Measurements from ENCODE around the gene KDM4C.

The KDM4C gene

DNA sequence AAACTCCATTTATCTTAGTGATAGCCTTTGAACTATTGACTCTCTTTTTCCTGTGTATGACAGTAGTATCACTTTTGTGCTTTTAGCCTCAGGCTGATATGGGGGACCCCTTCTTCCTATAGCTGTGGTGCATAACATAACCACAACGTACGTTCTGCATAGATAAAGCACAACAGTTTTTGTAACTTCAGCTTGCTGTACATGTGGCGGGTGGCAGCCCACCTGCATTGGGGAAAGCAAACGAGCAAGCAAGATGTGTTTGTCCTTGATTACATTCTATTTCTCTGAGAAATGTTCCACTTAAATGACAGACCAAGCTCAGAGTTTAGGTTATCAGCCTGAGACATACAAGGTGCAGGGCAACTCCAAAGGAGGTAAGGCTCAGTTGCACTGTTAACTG lies 309.4 kb downstream of the KDM4C start:
- DNase-seq: no peak

DNA sequence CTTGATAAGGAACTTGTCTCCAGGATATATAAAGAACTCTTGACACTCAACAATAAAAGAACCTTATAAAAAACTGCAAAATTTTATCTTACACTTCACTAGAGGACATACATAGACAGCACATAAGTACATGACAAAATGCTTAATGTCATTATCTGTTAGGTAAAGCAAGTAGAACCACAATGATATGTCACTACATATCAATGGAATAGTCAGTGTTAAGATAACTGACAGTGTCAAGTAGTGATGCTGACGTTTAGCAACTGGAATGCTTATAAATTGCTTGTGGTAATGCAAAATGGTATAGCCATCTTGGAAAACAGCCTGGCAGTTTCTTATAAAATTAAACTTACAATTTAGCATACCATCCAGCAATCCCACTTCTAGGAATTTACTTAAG lies 314.1 kb downstream of the KDM4C start:
- DNase-seq: no peak

DNA sequence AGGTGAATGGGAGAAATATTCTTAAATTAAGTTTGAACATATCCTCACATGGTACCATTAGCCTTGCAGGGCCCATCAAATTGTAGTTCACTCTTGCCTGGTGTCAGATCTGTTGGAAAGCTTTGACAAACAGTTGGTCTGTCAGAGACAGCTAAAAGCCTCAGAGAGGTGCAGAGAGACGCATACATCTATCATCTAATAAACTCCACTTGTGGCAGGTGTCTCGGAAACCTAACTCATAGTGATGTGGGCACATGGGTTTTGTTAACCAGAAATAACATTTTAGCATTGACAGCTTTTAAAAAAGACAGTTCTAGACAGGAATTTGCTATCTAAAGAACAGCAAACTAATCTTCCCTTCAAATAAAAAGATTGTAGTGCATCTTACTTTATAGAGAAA lies 315.9 kb downstream of the KDM4C start:
- no peak for DNase-seq

DNA sequence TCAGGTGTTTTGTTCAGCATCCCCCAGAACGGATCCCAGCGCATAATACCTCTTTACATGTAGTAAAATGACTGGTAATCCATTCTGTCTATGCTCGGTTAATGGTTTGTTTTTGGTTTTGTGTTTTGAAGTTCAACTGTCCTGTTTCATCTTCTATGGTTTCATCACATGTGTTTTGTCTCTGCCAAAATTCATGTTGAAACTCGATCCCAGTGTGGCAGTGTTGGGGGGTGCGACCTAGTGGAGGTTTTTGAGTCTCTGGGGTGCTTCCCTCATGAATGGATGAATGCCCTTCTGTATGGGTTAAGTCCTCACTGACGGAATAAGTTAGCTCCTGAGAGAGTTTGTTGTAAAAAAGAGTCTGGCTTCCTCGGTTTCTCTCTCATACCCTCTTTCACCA lies 317.4 kb downstream of the KDM4C start:
- DNase-seq: no peak

DNA sequence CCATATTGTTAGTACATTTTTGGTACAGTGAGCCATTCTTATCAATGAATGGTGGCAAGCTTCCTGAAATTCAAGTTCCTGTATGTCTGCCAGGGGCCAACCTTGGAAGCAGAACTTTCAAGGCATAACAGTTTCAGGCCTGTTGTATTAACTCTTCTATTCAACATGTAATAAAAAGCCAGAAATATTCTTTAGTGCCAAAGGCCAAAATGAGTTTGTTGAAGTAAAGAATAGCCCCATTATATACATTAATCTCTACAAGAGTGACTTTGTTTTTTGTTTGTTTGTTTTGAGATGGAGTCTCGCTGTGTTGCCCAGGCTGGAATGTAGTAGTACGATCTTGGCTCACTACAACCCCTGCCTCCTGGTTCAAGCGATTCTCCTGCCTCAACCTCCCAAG lies 321.3 kb downstream of the KDM4C start:
- no peak for DNase-seq

DNA sequence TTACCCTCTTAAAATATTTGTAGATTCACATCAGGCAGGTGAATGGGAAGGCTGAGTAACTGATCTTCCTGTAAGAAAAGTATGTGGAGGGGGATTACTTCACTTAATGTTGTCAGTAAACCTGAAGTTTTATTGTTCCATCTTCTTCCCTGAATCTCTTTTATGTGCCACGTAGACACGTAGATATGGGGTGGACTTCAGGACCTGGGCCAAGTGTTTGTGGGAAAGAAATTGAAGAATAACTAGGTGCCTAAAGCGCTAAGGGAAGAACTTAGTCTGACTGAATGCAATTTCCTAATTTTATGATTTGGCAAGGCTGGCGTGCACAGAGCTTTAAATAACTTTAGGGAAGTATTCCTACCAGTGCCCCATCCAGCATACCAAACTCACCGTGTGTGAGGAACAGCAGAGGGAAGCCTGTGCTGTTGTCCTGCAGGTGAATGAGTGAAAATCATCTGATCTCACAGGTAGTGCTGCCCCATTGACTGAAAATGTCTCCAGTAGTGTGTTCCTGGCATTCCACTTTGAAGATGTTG lies 323.4 kb downstream of the KDM4C start:
- no peak for DNase-seq

DNA sequence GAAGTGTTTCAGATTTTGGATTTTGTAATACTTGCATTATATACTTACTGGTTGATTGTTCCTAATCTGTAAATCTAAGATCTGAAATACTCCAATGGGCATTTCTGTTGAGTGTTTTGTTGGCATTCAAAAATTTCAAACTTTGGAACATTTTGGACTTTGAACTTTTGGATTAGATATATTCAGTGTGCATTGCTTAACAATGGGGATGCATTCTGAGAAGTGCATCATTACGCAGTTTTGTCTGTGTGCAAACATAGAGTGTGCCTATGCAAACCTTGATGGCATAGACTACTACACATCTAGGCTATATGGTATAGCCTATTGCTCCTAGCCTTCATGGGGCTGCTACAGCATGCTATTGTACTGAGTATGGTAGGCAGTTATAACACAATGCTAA lies 325.4 kb downstream of the KDM4C start:
- DNase-seq: no peak

DNA sequence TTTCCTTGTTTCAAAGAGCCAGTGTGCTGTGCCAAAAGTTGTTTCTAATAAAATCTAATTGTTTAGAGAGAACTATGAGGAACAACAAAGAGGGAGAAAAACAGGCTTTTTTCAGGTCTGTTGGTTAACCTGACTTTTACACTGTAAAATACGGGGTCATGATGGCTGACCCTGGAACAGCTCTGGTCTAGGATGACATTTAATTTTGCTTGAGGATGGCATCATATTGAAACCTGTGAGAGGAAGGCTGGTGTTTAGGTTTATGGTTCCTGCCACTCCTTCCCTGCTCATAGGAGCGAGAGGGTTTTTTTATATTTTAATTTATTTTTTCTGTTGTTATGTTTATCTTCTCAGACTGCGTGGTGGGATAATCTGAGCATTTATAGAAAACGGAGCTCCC lies 327.6 kb downstream of the KDM4C start:
- DNase-seq: no peak

DNA sequence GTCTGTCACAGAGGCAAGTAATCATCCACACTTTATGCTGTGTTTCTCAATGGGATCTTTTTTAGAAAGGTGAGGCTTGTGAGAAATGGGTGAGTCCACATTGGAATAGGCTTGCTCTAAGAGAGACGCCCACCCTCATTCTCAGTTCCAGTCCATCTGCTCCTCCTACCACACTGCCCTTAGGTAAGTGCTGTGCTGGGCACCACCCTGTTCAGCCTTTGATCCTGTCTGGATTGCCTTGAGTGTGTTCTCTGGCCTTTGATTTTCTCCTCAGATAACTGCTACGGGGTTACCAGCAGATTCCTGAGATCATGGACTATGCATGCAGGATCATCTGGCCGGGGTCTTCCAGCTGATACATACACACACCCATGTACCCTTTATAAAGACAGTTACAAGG lies 328.6 kb downstream of the KDM4C start:
- DNase-seq: no peak

DNA sequence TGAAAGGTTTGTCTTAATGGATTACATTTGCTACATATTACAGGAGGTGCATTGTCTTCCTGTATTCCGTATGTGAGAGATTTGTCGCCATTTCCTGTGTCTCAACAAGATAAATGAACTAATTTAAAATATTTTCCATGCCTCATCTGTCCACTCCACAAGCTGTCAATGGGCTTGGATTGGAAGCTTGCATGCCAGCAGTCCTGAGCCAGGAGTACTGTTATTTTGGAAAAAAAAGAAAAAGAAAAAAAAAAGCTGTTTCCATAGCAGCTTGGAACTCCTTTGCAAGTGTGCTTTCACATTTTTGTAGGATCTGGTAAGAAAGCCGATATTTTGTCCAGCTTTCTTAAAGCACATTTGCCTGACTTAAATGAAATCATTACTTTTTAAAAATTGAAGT lies 330.8 kb downstream of the KDM4C start:
- no peak for DNase-seq

DNA sequence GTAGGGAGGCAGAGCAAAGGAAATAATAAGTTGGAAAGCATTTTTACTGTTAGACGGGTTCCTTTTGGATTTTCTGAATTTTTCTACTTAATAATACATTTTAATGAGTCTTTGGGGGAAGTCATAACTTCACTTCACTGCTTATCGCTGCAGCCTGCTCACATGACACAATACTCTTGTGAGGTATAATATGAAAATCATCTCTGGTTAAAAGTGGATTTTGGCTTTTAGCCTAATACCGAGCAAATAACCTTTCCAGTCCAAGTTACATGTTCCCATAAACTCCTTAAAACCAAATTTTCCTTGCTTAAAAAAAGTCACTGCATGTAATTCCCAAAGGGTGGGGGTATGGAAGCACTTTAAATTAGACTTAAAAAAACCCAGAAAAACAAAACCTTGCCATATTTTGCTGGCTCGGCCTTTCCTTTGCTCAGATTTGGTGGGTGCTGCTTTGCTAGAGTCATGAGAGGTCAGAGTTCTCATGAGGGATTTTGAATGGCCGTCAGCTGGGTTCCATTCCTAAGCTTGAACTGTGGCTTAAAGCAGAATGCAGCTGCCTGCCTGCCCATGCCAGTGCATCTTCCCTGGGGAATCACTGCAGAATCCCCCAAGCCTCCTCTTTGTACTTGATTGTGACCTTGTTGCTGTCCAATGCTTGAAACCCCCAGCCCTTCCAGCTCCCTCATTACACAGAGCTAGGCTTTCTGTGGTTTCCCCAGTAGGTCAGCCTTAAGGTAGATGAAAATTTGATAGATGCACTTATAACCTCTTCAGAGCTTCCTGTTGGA lies 331.8 kb downstream of the KDM4C start:
- DNase-seq: no peak

DNA sequence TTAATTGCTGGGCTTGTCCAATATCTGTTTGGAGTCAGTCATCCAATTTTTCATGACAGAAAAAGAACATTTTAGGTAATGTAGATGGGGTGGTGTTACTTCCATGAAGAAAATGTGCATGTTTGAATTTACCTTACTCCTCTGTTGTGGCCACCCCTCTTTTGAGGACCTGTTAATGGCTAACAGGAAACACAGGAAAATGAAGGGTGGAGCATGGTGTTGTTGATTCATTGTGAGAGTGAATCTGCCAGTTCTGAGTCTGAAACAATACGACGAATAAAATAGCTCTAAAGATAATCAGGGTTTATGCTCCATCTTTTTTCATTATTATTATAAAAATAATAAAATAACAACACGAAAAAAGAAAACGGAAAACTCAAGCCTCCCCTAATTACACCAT lies 335.3 kb downstream of the KDM4C start:
- no peak for DNase-seq

DNA sequence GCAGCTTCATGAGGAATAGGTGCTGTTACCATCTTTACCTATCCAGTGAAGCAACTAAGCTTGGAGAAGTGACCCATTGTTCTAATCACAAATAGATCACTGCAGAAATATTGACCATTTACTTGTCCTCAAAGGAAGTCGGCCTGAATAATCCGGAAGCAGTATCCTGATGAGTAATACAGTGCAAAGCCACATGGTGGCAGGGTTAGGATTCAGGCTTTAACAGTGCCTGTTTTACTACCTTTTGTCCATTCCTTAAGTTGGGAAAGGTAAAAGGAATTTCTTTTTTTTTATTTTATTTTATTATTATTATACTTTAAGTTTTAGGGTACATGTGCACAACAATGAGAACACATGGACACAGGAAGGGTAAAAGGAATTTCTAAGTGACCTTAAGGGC lies 336.3 kb downstream of the KDM4C start:
- DNase-seq: no peak

DNA sequence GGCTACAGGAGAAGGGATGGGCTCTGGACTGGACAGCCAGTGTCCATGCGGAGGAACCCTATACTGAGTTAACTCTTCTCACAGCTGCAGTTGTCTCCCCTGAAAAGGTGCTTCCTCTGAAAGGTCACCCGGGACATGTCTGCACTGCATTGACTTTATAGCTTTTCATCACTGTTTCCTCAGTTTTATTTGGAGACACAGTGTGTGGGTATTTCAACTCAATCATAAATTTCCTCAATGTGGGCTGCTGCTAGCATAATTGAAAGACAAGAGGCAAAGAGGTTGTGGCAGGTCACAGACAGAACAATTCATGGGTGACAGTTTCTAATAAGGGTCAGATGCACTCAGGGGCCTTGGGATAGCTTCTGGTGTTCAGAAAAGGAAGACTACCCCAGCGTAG lies 336.8 kb downstream of the KDM4C start:
- DNase-seq: no peak

DNA sequence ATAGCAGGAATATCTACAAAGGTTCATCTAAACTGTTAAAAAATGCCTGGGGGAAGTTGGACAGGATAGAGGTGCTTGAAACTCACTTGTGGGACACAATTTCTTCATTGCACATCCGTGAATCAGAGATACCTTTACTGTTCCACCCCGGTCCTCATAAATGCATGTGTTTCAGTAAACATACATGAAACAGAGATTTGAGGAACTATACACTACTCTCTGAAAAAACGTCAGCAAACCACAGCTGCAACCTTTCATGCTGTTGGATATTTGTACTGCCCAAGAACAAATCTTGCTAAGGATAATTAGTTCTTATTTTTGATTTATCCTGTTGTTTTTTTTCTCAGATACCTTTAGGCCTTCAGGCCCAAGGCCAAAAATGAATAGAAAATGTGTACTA lies 337.3 kb downstream of the KDM4C start:
- no peak for DNase-seq

DNA sequence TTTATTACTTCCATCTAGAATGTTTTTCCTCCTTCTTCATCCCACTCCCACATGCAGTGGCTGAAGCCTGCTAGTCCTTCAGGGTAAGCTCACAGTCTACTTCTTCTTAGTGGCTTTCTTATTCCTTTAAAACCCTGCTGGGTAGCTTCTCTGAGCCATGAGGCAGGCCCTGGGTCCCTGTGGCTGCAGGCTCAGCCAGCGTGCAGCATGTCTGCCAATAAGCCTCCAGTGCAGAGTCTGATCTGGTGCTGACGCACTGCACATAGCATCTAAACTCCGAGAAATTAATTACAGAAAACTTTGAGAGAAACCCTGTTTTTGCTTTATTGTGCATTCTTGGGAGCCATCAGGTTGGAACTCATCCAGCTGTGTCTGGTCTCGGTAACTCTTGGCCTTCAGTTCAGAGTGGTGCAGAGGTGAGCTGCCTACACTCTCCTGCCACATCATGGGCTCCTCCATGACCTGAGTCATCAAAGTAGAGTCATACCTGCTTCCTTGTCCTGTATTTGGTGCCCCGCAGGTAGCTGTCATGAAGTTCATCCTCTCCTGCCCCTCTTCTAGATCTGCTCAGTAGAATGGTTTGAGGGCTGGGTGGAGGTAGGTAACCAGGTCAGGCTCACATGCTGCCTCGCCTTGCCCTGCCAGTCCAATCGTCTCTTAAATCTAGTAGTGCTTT lies 339.4 kb downstream of the KDM4C start:
- no peak for DNase-seq

DNA sequence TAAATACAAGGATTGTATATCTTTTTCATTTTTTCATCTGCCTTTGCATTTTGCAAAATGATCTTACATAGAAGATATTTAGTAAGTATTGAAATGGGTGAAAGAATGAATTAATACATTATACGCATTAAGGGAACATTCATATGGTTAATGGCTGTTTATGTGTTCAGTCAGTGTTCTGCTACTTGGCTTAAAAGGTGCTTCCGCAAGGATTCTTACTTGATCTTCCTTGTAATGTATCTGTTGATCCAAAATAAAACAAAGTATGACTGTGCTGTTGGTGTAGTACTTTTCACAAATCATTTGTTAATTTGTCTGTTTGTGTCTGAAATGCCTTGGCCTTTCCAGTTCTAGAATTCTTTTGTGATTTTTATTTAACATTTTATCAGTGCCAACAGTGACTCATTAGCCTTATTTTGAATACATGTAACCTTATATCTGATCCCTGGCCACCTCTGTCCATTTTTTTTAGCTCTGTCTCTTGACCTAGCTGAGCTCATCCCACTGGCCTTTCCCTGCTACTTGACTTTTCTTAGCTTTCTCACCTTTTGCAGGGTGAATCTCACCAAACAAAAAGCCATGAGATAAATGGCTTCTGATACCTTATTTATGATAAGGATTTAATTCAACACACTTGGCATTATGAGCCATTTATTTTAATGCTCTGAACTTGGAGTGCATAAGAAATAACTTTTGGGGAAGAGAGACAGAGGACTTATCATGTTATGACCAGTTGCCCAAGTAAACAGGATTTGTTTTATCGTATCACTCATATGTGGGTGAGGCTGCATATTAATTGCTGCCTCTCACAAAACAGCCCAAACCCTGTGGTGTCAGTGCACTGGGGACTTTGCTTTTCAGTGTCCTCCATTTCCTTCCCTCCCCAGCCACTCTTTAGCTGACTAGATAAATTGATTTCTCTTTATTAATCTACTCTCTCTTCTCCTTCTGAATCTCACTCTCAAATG lies 340.3 kb downstream of the KDM4C start:
- no peak for DNase-seq

DNA sequence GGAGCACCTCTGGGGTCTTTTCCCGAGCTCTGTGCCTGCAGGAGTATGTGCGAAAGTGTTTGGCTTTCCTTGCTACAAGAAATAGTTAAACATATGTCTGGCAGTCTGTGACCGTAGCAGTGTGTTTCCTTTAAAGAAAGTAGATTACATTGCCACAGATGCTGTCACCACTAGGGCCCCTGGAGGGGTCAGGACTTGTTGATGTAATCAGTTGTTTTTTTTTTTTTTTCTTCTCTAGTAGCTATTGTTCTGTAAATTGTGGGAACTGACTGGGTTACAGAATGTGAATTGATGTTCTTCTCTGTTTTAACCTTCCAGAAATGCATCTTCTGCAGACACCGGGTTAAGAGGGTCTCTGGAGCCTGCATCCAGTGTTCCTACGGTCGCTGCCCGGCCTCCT lies 345.6 kb downstream of the KDM4C start:
- DNase-seq: no peak

DNA sequence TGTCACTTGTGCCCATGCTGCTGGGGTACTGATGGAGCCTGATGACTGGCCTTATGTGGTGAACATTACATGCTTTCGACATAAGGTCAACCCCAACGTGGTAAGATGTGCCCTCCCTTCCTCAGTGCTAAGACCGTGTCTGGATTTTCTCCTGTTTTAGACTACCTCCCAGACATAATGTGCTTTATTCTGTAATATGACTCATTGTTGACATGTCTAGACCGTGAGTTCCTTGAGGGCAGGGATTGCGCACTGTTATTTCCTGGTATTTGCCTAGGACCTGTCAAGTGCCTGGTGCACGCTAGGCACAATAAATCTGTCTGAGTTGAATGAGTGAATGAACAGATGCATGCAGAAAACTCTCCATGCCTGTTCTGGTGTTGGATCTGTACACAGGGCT lies 346.0 kb downstream of the KDM4C start:
- no peak for DNase-seq

DNA sequence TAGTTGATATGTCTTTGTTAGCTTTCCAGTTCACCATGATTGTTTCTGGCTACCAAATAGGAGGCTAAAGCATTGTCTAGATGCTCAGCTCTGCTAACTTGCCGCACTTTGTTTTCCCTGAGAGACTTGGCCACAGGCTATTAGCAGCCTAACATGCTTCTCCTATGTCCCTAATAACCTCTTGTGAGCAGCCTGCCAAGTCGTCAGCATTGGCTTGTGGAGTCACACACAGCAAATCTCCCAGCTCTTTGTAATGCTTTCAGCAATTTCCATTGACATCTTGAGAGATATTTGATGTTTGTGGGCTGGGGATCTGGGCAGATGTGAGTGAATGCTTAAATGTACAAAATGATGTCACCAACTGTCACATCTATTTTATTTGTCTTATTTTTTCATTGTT lies 346.9 kb downstream of the KDM4C start:
- DNase-seq: no peak

DNA sequence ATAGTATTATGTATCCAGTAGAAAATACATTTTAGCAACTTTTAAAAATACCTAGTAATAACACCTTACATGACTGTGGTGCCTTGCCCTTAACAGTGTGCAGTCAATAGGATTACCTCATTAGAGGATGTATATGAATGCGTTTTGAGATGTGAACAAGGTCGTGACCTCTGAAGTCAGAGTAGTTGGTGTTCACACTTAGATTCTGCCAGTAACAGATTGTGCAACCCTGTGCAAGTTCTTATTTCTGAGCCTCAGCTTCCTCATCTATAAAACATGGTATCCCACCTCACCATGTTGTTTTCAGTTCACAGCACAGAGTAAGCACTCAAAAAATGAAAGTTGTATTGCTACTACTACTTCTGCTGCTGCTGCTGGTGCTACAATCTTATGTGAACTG lies 347.3 kb downstream of the KDM4C start:
- no peak for DNase-seq

DNA sequence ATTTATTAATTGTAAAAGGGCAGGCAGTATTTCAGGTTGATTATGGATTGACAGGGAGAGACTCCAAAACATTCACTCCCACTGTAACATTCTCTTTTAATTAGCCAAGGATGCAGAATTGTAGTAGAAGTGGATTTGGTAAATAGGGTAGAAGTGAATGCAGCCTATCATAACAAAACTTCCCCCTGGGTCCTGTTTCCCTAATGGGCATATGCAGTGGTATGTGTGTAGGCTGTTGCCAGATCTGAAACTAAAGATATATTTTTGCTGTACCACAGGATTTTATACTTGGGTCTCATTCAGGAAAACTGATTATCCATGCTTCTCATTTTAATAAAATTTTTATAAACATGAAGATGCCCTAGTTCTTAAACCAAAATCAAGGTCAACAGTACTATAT lies 351.2 kb downstream of the KDM4C start:
- no peak for DNase-seq

DNA sequence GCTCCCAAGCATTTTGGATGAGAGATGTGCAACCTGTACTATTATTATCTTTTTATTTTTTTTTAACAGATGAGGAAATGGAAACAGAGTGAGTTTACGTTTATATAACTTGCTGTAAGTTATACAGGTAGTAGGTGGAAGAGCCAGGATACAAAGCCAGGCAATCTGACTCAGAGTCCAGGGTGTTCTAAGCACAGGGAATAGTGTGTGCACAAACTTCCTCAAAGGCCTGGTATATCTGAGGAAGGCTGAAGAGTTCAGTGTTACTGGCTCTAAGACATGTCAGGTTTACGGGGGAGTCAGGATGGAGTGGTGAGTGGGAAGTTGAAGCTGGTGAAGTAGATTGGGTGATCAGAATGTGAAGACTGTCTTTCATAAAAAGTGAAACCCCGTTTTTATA lies 353.6 kb downstream of the KDM4C start:
- DNase-seq: no peak

Data from right forelimb (tissue), 1 donor.